ENCODE data around the gene ADGRD1.

Gene ADGRD1

GRCh38 chr12:131137009-131137835 lies 183.5 kb downstream of the ADGRD1 start:
- DNase-seq (ENCODE audit: low spot score): no peak

- DNase-seq (ENCODE audit: low spot score): peak; percentile 16
Measured at GRCh38 chr12:131137836-131138637, 184.3 kb downstream of the ADGRD1 start.

GRCh38 chr12:131138638-131139362 lies 185.1 kb downstream of the ADGRD1 start:
- DNase-seq (ENCODE audit: low spot score): no peak

GRCh38 chr12:131139363-131140068 lies 185.8 kb downstream of the ADGRD1 start:
- no peak for DNase-seq (ENCODE audit: low spot score)

GRCh38 chr12:131140069-131140435 lies 186.3 kb downstream of the ADGRD1 start:
- DNase-seq (ENCODE audit: low spot score): no peak

GRCh38 chr12:131140697-131141096 lies 187.0 kb downstream of the ADGRD1 start:
- DNase-seq (ENCODE audit: low spot score): no peak

GRCh38 chr12:131141514-131141913 lies 187.8 kb downstream of the ADGRD1 start:
- DNase-seq (ENCODE audit: low spot score): no peak

- no peak for DNase-seq (ENCODE audit: low spot score)
Measured at GRCh38 chr12:131142891-131143657, 189.4 kb downstream of the ADGRD1 start.

- no peak for DNase-seq (ENCODE audit: low spot score)
Measured at GRCh38 chr12:131146173-131146675, 192.5 kb downstream of the ADGRD1 start.

GRCh38 chr12:131147293-131147692 lies 193.6 kb downstream of the ADGRD1 start:
- no peak for DNase-seq (ENCODE audit: low spot score)

- DNase-seq (ENCODE audit: low spot score): no peak
Measured at GRCh38 chr12:131147894-131148293, 194.2 kb downstream of the ADGRD1 start.

- DNase-seq (ENCODE audit: low spot score): no peak
Measured at GRCh38 chr12:131151558-131152345, 198.0 kb downstream of the ADGRD1 start.

GRCh38 chr12:131152587-131152986 lies 198.9 kb downstream of the ADGRD1 start:
- DNase-seq (ENCODE audit: low spot score): no peak

- no peak for DNase-seq (ENCODE audit: low spot score)
Measured at GRCh38 chr12:131153016-131153415, 199.3 kb downstream of the ADGRD1 start.

- DNase-seq (ENCODE audit: low spot score): no peak
Measured at GRCh38 chr12:131153956-131154355, 200.2 kb downstream of the ADGRD1 start.

GRCh38 chr12:131155131-131155530 lies 201.4 kb downstream of the ADGRD1 start:
- no peak for DNase-seq (ENCODE audit: low spot score)

GRCh38 chr12:131157743-131158142 lies 204.0 kb downstream of the ADGRD1 start:
- DNase-seq (ENCODE audit: low spot score): no peak

GRCh38 chr12:131159660-131160059 lies 206.0 kb downstream of the ADGRD1 start:
- no peak for DNase-seq (ENCODE audit: low spot score)

GRCh38 chr12:131162113-131162512 lies 208.4 kb downstream of the ADGRD1 start:
- DNase-seq (ENCODE audit: low spot score): no peak

GRCh38 chr12:131163189-131163738 lies 209.6 kb downstream of the ADGRD1 start:
- DNase-seq (ENCODE audit: low spot score): no peak
